Endothelial cell of umbilical vein (primary cell): Measurements from ENCODE around the gene ATP8A2. TPM values are rescaled to one million over a fixed set of nuclear protein-coding genes. Genes with fewer than 3 reads are reported as not detected.

Source experiments
- BruUV-seq: library from RNA; stranded (reverse); fragments of 400-500 nt; replicated peaks from 2 replicates; lab custom pipeline; 2021; lab: Mats Ljungman, UMichigan
- CTCF ChIA-PET: fragments of 300-600, 350-600 bp; sonication (Branson Sonifier 250); formaldehyde crosslinking; loops from one replicate; lab custom pipeline; 2021; ENCODE audit warnings: antibody characterized with exemption, inconsistent platforms; lab: Charles Lee
- POLR2A ChIA-PET: fragments of 300-600, 350-600 bp; sonication (Branson Sonifier 250); formaldehyde crosslinking; loops from one replicate; lab custom pipeline; 2021; ENCODE audit warnings: antibody characterized with exemption, inconsistent platforms; lab: Charles Lee
- DNase-seq: peaks from one replicate; pipeline ENCODE4 v3.0.0-alpha.2; 2011; ENCODE audit warnings: low read depth, low spot score
- FAIRE-seq: peaks from 2 replicates; lab custom pipeline; 2011; peaks lifted over from hg19 to GRCh38; lab: Jason Lieb, UNC
- H2AFZ ChIP-seq: 2 replicates; pipeline ENCODE4 v1.6.0; 2012; ENCODE audit warnings: low read depth, low read length, control low read depth, inconsistent platforms
- H3K27ac ChIP-seq: 2 replicates; pipeline ENCODE4 v1.5.1; 2011; ENCODE audit warnings: low read depth, mild to moderate bottlenecking, control low read depth, low read length, moderate library complexity; ENCODE audit not compliant: insufficient read depth
- H3K27me3 ChIP-seq, 2 experiments: 2 replicates each; pipeline versions ENCODE4 v1.6.0 to v1.6.1; 2011; ENCODE audit warnings: low read length in 2 of 2, mixed read lengths in 1 of 2; ENCODE audit not compliant: control insufficient read depth in 2 of 2, insufficient read depth in 2 of 2
- H3K36me3 ChIP-seq, 2 experiments: 2 replicates in 1 of 2; 3 replicates in 1 of 2; pipeline ENCODE4 v1.5.1; 2011; ENCODE audit warnings: low read length in 2 of 2, mild to moderate bottlenecking in 1 of 2, moderate library complexity in 1 of 2; ENCODE audit not compliant: control insufficient read depth in 2 of 2, insufficient read depth in 2 of 2; ENCODE audit errors: extremely low read depth in 1 of 2
- H3K4me1 ChIP-seq: 3 replicates; pipeline ENCODE4 v1.5.1; 2011; ENCODE audit warnings: mild to moderate bottlenecking, low read length; ENCODE audit not compliant: control insufficient read depth, insufficient read depth; ENCODE audit errors: extremely low read depth
- H3K4me2 ChIP-seq: 2 replicates; pipeline ENCODE4 v1.6.1; 2011; ENCODE audit warnings: low read length, control low read depth, mixed read lengths; ENCODE audit not compliant: insufficient read depth
- H3K4me3 ChIP-seq, 3 experiments: fragments of 200-600 bp in 1 of 3; sonication (generic), shearing (Covaris generic) in 1 of 3; replicated peaks in 1 of 3; 2 replicates each; pipeline ENCODE4 v1.5.1; 2011 to 2016; ENCODE audit warnings: control low read depth in 3 of 3, low read length in 3 of 3, mild to moderate bottlenecking in 2 of 3, inconsistent platforms in 1 of 3, low read depth in 1 of 3, moderate library complexity in 1 of 3; ENCODE audit not compliant: insufficient read depth in 1 of 3
- H3K79me2 ChIP-seq: 2 replicates; pipeline ENCODE4 v1.6.0; 2012; ENCODE audit warnings: low read length, inconsistent platforms; ENCODE audit not compliant: control insufficient read depth, insufficient read depth
- H3K9ac ChIP-seq: replicated peaks from 2 replicates; pipeline ENCODE3; 2011; ENCODE audit warnings: low read length, control low read depth; ENCODE audit not compliant: insufficient read depth; ENCODE audit errors: extremely low read depth
- H3K9me1 ChIP-seq: replicated peaks from 3 replicates; pipeline ENCODE4 v1.6.0; 2011; ENCODE audit warnings: mild to moderate bottlenecking, low read length; ENCODE audit not compliant: control insufficient read depth, insufficient read depth; ENCODE audit errors: extremely low read depth
- H3K9me3 ChIP-seq: replicated peaks from 2 replicates; pipeline ENCODE4 v1.5.1; 2012; ENCODE audit warnings: low read length, inconsistent platforms; ENCODE audit not compliant: control insufficient read depth, insufficient read depth
- H4K20me1 ChIP-seq: replicated peaks from 2 replicates; pipeline ENCODE3; 2011; ENCODE audit warnings: mild to moderate bottlenecking, low read length; ENCODE audit not compliant: control insufficient read depth, insufficient read depth; ENCODE audit errors: extremely low read depth
- EZH2 ChIP-seq: IDR thresholded peaks from 2 replicates; pipeline ENCODE4 v1.6.1; 2012; ENCODE audit warnings: borderline replicate concordance, low read depth, mild to moderate bottlenecking, moderate library complexity, low read length, inconsistent platforms; ENCODE audit not compliant: severe bottlenecking
- FOS ChIP-seq: IDR thresholded peaks from 2 replicates; pipeline ENCODE4 v1.6.1; 2011; ENCODE audit warnings: mild to moderate bottlenecking, low read length, moderate library complexity, borderline replicate concordance; ENCODE audit not compliant: insufficient read depth
- GATA2 ChIP-seq: IDR thresholded peaks from 2 replicates; pipeline ENCODE4 v1.7.0; 2011; ENCODE audit warnings: low read depth, mild to moderate bottlenecking, moderate library complexity, mixed read lengths, low read length; ENCODE audit not compliant: insufficient read length, insufficient read depth
- JUN ChIP-seq: IDR thresholded peaks from 2 replicates; pipeline ENCODE4 v1.6.1; 2011; ENCODE audit warnings: borderline replicate concordance, low read depth; ENCODE audit not compliant: insufficient read length, insufficient read depth
- MYC ChIP-seq: IDR thresholded peaks from one replicate; pipeline ENCODE4 v1.6.1; 2011; ENCODE audit warnings: mild to moderate bottlenecking, low read depth, low read length
- POLR2A ChIP-seq: IDR thresholded peaks from 2 replicates; pipeline ENCODE4 v1.6.1; 2012; ENCODE audit warnings: low read depth, mild to moderate bottlenecking, control low read depth, low read length
- POLR2AphosphoS5 ChIP-seq: IDR thresholded peaks from 2 replicates; pipeline ENCODE4 v1.6.1; 2012; ENCODE audit warnings: low read depth, mild to moderate bottlenecking, control low read depth, low read length, moderate library complexity; ENCODE audit not compliant: insufficient read depth
- dilution Hi-C: fragments of 300-500 bp; cut with MboI; formaldehyde crosslinking; loops from one replicate; pipeline ENCODE4 v1.15.0; 2019; ENCODE audit warnings: low sequenced_read_pairs; ENCODE audit not compliant: extremely low pct_ligation_motif_present
- intact Hi-C: fragments of 100-400 bp; cut with micrococcal nuclease; formaldehyde crosslinking; loops from one replicate; pipeline ENCODE4 v1.10.0; 2022
- polyA plus RNA-seq, 4 experiments: library from polyadenylated mRNA; depleted of rRNA in 3 of 4; stranded (reverse) in 3 of 4; unstranded in 1 of 4; fragments of >200 nt; gene quantifications; 2 replicates each; pipeline versions ENCODE4 v1.2.1 to v1.2.3, GENCODE V29; 2011 to 2012; ENCODE audit warnings: missing spikeins in 1 of 4
- total RNA-seq: library from RNA; stranded (reverse); gene quantifications from 2 replicates; pipeline ENCODE4 v1.2.3, GENCODE V29; 2021
- TF ChIP-seq, protein P1 (sequence below): IDR thresholded peaks from 2 replicates; pipeline ENCODE4 v1.6.1; 2011; ENCODE audit not compliant: insufficient read depth, insufficient read length
- TF ChIP-seq, protein P2 (sequence below), 2 donors: IDR thresholded peaks; 1 replicate in 1 of 2; 2 replicates in 1 of 2; pipeline ENCODE4 v1.5.1; 2011; ENCODE audit warnings: low read length in 2 of 2, mild to moderate bottlenecking in 2 of 2, moderate library complexity in 2 of 2, control low read depth in 1 of 2, inconsistent platforms in 1 of 2, low read depth in 1 of 2; ENCODE audit not compliant: insufficient read depth in 1 of 2; ENCODE audit errors: extremely low read depth in 1 of 2

The ATP8A2 gene
- total and polyA plus RNA-seq, 2 donors (not counting 3 experiments of a cell fraction or from before 2014, with no cell fraction given) = 0.11 to 0.49 TPM

DNA sequence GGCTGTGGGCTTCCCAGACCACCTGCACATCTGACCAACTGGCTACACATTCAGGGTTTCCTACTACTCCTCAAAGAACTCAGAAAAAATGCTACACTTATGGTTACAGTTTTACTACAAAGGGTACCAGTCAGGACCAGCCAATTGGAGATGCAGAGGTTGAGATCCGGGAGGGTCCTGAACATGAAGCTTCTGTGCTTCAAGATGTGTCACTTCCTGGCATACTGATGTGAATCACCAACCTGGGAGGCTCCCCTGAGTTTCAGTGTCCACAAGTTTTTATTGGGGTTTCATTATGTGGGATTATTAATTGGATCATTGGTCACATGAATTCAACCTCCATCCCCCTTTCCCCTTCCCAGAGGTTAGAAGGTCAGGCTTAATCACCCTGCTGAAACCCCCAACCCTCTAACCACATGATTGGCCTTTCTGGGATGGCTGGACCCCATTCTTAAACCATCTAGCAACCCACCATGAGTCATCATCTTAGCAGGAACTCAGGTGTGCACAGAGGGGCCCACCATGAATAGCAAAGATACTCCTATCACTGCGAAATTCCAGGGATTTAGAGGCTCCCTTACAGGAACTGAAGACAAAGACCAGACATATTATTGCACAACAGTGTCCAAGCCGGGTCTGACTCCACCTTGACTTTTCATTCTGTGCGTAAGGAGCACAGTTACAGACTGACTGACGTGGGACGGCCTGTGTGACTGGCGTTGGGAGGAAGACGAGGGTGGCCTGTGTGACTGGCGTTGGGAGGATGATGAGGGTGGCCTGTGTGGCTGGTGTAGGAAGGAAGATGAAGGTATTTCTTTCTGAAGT lies 90.7 kb downstream of the ATP8A2 start:
- FAIRE-seq (no peak), DNase-seq (no peak)
- no peak overlapping the region for H3K4me3 ChIP-seq
- no peak overlapping the region for H2AFZ ChIP-seq
- H3K36me3 ChIP-seq = no peaks in the 10 kb centered on the region
- H3K9me3 ChIP-seq = no peaks in the 10 kb centered on the region
- no peak overlapping the region for H3K9ac ChIP-seq
- no peaks in the 10 kb centered on the region for H3K4me1 ChIP-seq
- H3K27me3 ChIP-seq = no peaks in the 10 kb centered on the region
- POLR2A ChIA-PET = no interaction called here
- dilution Hi-C loops (no loop called here), intact Hi-C loops (no loop called here)
- H4K20me1 ChIP-seq = no peaks in the 10 kb centered on the region
- BruUV-seq = no TSS peak
- H3K9me1 ChIP-seq = no peaks in the 10 kb centered on the region
- H3K4me2 ChIP-seq = no peak overlapping the region
- TF ChIP-seq POLR2A (no peak), EZH2 (no peak), JUN (no peak), FOS (no peak), POLR2AphosphoS5 (no peak), MYC (no peak), GATA2 (no peak)
- TF ChIP-seq, protein P1, sequence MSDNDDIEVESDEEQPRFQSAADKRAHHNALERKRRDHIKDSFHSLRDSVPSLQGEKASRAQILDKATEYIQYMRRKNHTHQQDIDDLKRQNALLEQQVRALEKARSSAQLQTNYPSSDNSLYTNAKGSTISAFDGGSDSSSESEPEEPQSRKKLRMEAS = no peak
- TF ChIP-seq, protein P2, sequence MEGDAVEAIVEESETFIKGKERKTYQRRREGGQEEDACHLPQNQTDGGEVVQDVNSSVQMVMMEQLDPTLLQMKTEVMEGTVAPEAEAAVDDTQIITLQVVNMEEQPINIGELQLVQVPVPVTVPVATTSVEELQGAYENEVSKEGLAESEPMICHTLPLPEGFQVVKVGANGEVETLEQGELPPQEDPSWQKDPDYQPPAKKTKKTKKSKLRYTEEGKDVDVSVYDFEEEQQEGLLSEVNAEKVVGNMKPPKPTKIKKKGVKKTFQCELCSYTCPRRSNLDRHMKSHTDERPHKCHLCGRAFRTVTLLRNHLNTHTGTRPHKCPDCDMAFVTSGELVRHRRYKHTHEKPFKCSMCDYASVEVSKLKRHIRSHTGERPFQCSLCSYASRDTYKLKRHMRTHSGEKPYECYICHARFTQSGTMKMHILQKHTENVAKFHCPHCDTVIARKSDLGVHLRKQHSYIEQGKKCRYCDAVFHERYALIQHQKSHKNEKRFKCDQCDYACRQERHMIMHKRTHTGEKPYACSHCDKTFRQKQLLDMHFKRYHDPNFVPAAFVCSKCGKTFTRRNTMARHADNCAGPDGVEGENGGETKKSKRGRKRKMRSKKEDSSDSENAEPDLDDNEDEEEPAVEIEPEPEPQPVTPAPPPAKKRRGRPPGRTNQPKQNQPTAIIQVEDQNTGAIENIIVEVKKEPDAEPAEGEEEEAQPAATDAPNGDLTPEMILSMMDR (IDR thresholded peaks at IDR 0.05; ENCODE audit: extremely low read depth in 1 of 2, insufficient read depth in 1 of 2, low read depth in 1 of 2, low read length in 2 of 2) = no peak
- CTCF ChIA-PET = no interaction called here
- H3K27ac ChIP-seq = no peak overlapping the region
- no peaks in the 10 kb centered on the region for H3K79me2 ChIP-seq
